SK-N-SH treated with all-trans-retinoic acid at 6 μM for 48 hours (cell line): Measurements from ENCODE around the gene CHST6.

Source experiments
- ATAC-seq: fragments of 200-7000 bp; cut with Tn5 transposase; 3 replicates; pipeline ENCODE4 v1.9.1; 2020; ENCODE audit warnings: mild to moderate bottlenecking, moderate library complexity
- ARNTL ChIP-seq: fragments of 450-650 bp; formaldehyde crosslinking; IDR thresholded peaks from 2 replicates; pipeline ENCODE4 v1.5.0; 2020; ENCODE audit warnings: low read depth, mild to moderate bottlenecking, moderate library complexity, borderline replicate concordance
- CREB5 ChIP-seq: fragments of 250-450 bp; sonication (Bioruptor Pico); IDR thresholded peaks from 2 replicates; pipeline ENCODE4 v1.5.1; 2020; ENCODE audit warnings: low read depth, mild to moderate bottlenecking, moderate library complexity
- CSDC2 ChIP-seq: fragments of 250-450 bp; sonication (Bioruptor Pico); IDR thresholded peaks from 2 replicates; pipeline ENCODE4 v1.5.0; 2020; ENCODE audit warnings: mild to moderate bottlenecking, moderate library complexity
- CSRNP3 ChIP-seq: fragments of 250-450 bp; sonication (Bioruptor Pico); IDR thresholded peaks from 2 replicates; pipeline ENCODE4 v1.5.1; 2021; ENCODE audit warnings: mild to moderate bottlenecking, moderate library complexity
- ESRRG ChIP-seq: fragments of 250-450 bp; sonication (Bioruptor Pico); IDR thresholded peaks from 2 replicates; pipeline ENCODE4 v1.6.1; 2021; ENCODE audit warnings: mild to moderate bottlenecking
- GLIS3 ChIP-seq: fragments of 250-450 bp; sonication (Bioruptor Pico); IDR thresholded peaks from 2 replicates; pipeline ENCODE4 v1.5.0; 2020; ENCODE audit warnings: mild to moderate bottlenecking, moderate library complexity
- ISL1 ChIP-seq: fragments of 250-450 bp; sonication (Bioruptor Pico); IDR thresholded peaks from 2 replicates; pipeline ENCODE4 v2.1.2; 2022; ENCODE audit warnings: mild to moderate bottlenecking, moderate library complexity
- OSR1 ChIP-seq: fragments of 250-450 bp; sonication (Bioruptor Pico); IDR thresholded peaks from 2 replicates; pipeline ENCODE4 v1.8.0; 2022; ENCODE audit warnings: moderate library complexity, mild to moderate bottlenecking, inconsistent platforms
- PATZ1 ChIP-seq: fragments of 250-450 bp; sonication (Bioruptor Pico); IDR thresholded peaks from 2 replicates; pipeline ENCODE4 v1.8.0; 2020; ENCODE audit warnings: mild to moderate bottlenecking, moderate library complexity, borderline replicate concordance
- POU6F1 ChIP-seq: fragments of 250-450 bp; sonication (Bioruptor Pico); IDR thresholded peaks from 2 replicates; pipeline ENCODE4 v1.8.0; 2021; ENCODE audit warnings: low read depth, mild to moderate bottlenecking, moderate library complexity, borderline replicate concordance
- PPARA ChIP-seq: fragments of 250-450 bp; sonication (Bioruptor Pico); IDR thresholded peaks from 2 replicates; pipeline ENCODE4 v1.5.0; 2020; ENCODE audit warnings: mild to moderate bottlenecking, borderline replicate concordance
- RARB ChIP-seq: fragments of 250-450 bp; sonication (Bioruptor Pico); IDR thresholded peaks from 2 replicates; pipeline ENCODE4 v1.8.0; 2021; ENCODE audit warnings: mild to moderate bottlenecking, moderate library complexity
- SNAI2 ChIP-seq: fragments of 250-450 bp; sonication (Bioruptor Pico); IDR thresholded peaks from 2 replicates; pipeline ENCODE4 v1.5.0; 2020; ENCODE audit warnings: mild to moderate bottlenecking, moderate library complexity
- TCF4 ChIP-seq: fragments of 250-450 bp; sonication (Bioruptor Pico); IDR thresholded peaks from 2 replicates; pipeline ENCODE4 v1.8.0; 2021; ENCODE audit warnings: mild to moderate bottlenecking, moderate library complexity, borderline replicate concordance
- TOX ChIP-seq: fragments of 250-450 bp; sonication (Bioruptor Pico); IDR thresholded peaks from 2 replicates; pipeline ENCODE4 v1.8.0; 2021; ENCODE audit warnings: mild to moderate bottlenecking, moderate library complexity, borderline replicate concordance
- TSHZ2 ChIP-seq: fragments of 250-450 bp; sonication (Bioruptor Pico); IDR thresholded peaks from 2 replicates; pipeline ENCODE4 v1.5.0; 2020; ENCODE audit warnings: mild to moderate bottlenecking, moderate library complexity
- ZFP3 ChIP-seq: fragments of 250-450 bp; sonication (Bioruptor Pico); IDR thresholded peaks from 2 replicates; pipeline ENCODE4 v1.5.0; 2020; ENCODE audit warnings: mild to moderate bottlenecking, moderate library complexity
- ZFP30 ChIP-seq: fragments of 450-650 bp; formaldehyde crosslinking; IDR thresholded peaks from 2 replicates; pipeline ENCODE4 v1.5.0; 2022; ENCODE audit warnings: mild to moderate bottlenecking, moderate library complexity
- ZNF565 ChIP-seq: fragments of 450-650 bp; formaldehyde crosslinking; conservative IDR thresholded peaks from 2 replicates; pipeline ENCODE4 v1.5.0; 2020; ENCODE audit warnings: low read depth, mild to moderate bottlenecking, moderate library complexity
- ZNF70 ChIP-seq: fragments of 450-650 bp; formaldehyde crosslinking; IDR thresholded peaks from 2 replicates; pipeline ENCODE4 v1.5.0; 2020; ENCODE audit warnings: mild to moderate bottlenecking, moderate library complexity
- ZNF8 ChIP-seq: fragments of 450-650 bp; formaldehyde crosslinking; IDR thresholded peaks from 2 replicates; pipeline ENCODE4 v1.5.0; 2020; ENCODE audit warnings: mild to moderate bottlenecking, moderate library complexity

CHST6 gene

GRCh38 chr16:75519175-75519574, 23.9 kb upstream of the CHST6 start:
- ATAC-seq, result no peak
- TF ChIP-seq CSRNP3 (CRISPR knock-in tag) (no peak), ZFP30 (CRISPR knock-in tag) (no peak), ZFP3 (CRISPR knock-in tag) (no peak), ARNTL (CRISPR knock-in tag) (no peak), ESRRG (CRISPR knock-in tag) (no peak), ZNF565 (CRISPR knock-in tag) (no peak), CREB5 (CRISPR knock-in tag) (no peak), TOX (no peak)

GRCh38 chr16:75516189-75516966, 21.1 kb upstream of the CHST6 start:
- ATAC-seq, result peak; percentile 59

GRCh38 chr16:75514296-75514695, 19.1 kb upstream of the CHST6 start:
- ATAC-seq, result no peak
- TF ChIP-seq TCF4 (CRISPR knock-in tag), result no peak

GRCh38 chr16:75506574-75506973, 11.3 kb upstream of the CHST6 start:
- peak; percentile 24; the same call in 1 of the 3 replicates for ATAC-seq
- TF ChIP-seq TSHZ2 (no peak), CSDC2 (CRISPR knock-in tag) (no peak), ARNTL (CRISPR knock-in tag) (no peak), GLIS3 (CRISPR knock-in tag) (no peak), PPARA (CRISPR knock-in tag) (no peak), ZNF565 (CRISPR knock-in tag) (no peak), ZNF70 (no peak), ISL1 (CRISPR knock-in tag) (no peak), TCF4 (CRISPR knock-in tag) (no peak), OSR1 (CRISPR knock-in tag) (no peak), POU6F1 (CRISPR knock-in tag) (no peak), PATZ1 (no peak), CREB5 (CRISPR knock-in tag) (no peak), TOX (no peak), ZNF8 (CRISPR knock-in tag) (no peak), RARB (CRISPR knock-in tag) (no peak), ESRRG (CRISPR knock-in tag) (no peak), SNAI2 (CRISPR knock-in tag) (no peak), CSRNP3 (CRISPR knock-in tag) (no peak)
